Choroid plexus epithelial cell (primary cell): ENCODE results near the gene SKOR2.

Experiments
- DNase-seq: peaks from one replicate; pipeline ENCODE4 v3.0.0-alpha.2; 2010; ENCODE audit warnings: low read depth
- H3K4me3 ChIP-seq: 2 replicates; pipeline ENCODE4 v1.5.1; 2011; ENCODE audit warnings: low read depth, mild to moderate bottlenecking, control low read depth, low read length, moderate library complexity
- CTCF ChIP-seq: conservative IDR thresholded peaks from 2 replicates; pipeline ENCODE4 v1.5.1; 2011; ENCODE audit warnings: low read depth, mild to moderate bottlenecking, control low read depth, inconsistent platforms, low read length, moderate library complexity

SKOR2 gene, protein sequence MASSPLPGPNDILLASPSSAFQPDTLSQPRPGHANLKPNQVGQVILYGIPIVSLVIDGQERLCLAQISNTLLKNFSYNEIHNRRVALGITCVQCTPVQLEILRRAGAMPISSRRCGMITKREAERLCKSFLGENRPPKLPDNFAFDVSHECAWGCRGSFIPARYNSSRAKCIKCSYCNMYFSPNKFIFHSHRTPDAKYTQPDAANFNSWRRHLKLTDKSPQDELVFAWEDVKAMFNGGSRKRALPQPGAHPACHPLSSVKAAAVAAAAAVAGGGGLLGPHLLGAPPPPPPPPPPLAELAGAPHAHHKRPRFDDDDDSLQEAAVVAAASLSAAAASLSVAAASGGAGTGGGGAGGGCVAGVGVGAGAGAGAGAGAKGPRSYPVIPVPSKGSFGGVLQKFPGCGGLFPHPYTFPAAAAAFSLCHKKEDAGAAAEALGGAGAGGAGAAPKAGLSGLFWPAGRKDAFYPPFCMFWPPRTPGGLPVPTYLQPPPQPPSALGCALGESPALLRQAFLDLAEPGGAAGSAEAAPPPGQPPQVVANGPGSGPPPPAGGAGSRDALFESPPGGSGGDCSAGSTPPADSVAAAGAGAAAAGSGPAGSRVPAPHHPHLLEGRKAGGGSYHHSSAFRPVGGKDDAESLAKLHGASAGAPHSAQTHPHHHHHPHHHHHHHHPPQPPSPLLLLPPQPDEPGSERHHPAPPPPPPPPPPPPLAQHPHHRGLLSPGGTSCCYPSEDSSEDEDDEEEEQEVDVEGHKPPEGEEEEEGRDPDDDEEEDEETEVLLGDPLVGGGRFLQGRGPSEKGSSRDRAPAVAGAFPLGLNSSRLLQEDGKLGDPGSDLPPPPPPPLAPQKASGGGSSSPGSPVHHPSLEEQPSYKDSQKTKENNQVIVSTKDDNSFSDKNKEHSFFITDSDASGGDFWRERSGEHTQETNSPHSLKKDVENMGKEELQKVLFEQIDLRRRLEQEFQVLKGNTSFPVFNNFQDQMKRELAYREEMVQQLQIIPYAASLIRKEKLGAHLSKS

GRCh38 chr18:47251289-47252120 lies at the start of gene SKOR2:
SKOR2 (minus strand) TSS chr18:47251660; CDS start chr18:47249183, 2,477 bp downstream.
- DNase-seq = no peak
- TF ChIP-seq CTCF = no peak
- no peak within 1 kb of the TSS for H3K4me3 ChIP-seq

GRCh38 chr18:47296462-47296861 lies 45.0 kb upstream of the SKOR2 start:
- DNase-seq = no peak
- no peak for TF ChIP-seq CTCF

DNA sequence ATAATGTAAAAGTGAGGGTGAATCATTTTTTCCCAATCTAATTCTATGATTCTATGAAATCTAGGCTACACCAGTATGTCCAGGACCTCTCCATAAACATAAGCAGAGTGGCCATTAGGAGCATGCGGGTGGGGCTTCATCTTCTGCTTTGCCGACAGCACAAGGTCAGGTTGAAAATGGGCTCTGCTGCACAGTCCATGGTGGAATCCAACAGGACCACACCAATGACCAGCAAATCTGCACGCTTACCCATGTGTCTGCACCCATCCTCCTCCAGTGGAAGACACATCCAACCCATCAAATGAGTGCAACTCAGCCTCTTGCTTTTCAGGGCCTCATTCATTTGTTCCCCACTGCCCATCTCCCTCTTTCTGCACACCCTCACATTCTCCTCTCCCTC lies 43.3 kb upstream of the SKOR2 start:
- no peak for DNase-seq
- TF ChIP-seq CTCF = no peak
- no peak overlapping the region for H3K4me3 ChIP-seq

More at GRCh38 chr18:47296462-47296861, 45.0 kb upstream of the SKOR2 start:
- H3K4me3 ChIP-seq = no peak overlapping the region

- no peak for TF ChIP-seq CTCF
- no peak overlapping the region for H3K4me3 ChIP-seq
- DNase-seq = no peak
Measured at GRCh38 chr18:47288741-47289140, 37.3 kb upstream of the SKOR2 start.

DNA sequence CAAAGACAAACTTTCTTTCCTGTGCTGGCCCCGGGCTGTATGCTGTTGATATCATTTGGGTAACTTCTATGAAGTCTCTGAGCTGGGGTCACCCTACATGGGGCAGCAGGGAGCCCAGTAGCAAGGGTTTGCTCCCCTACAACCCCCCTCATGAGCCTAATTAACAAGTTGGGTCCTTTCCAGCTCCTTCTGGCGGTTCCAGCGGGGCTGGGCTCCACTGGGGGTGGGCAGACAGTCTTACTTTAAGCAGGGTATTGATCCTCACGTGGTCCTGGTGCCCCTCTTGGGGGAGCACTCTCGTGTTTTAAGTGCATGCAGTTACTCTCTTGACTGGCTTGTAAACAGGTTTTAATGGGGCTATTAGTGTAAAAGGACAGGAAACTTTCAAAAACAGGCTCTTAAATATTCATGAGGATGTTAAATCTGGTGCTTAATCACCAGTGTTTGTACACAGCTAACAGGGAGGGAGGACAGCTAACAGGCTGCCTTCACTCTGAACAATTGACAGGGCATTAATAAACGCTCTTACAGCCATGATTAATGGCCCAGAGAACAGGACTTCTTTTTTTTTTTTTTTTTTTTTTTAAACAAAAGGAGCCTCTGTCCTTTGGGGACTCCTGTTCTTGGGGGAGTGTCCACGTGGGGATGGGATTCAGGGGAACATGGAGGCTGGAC lies 36.6 kb upstream of the SKOR2 start:
- TF ChIP-seq CTCF = no peak
- no peak overlapping the region for H3K4me3 ChIP-seq
- DNase-seq = no peak
